ENCODE results near the gene CPHXL. TPM values are rescaled to one million over a fixed set of nuclear protein-coding genes. Genes with fewer than 3 reads are reported as not detected.

The CPHXL gene
- total and polyA plus RNA-seq, 9 of the 15 experiments (the other 6 are each of a cell fraction or from before 2014, with no cell fraction given) = not detected

- no peak for FAIRE-seq
- no peak within 1 kb of the TSS for H3K4me3 ChIP-seq
- H3K36me3 ChIP-seq (ENCODE audit: control insufficient read depth, insufficient read depth, low read length) = no peaks in the 10 kb centered on the region
- ATAC-seq = no peak
- in situ Hi-C loops (cut with MboI) (no loop called here), intact Hi-C loops (cut with micrococcal nuclease) (no loop called here)
- no TSS peak for BruUV-seq (replicated peaks)
- H3K9me1 ChIP-seq (ENCODE audit: control insufficient read depth, insufficient read depth, low read length) = no peaks in the 10 kb centered on the region
- POLR2A ChIA-PET = interaction anchor here (1.0 to 1.9 kb wide), 4 partner anchors 15 to 32 kb away, joined by 3 to 8 read pairs (median 4); no protein-coding TSS in a partner anchor
- peaks cover under 1 to 17% of the 10 kb centered on the region in 2 experiments; a peak in 4 of 5 replicates for H3K27me3 ChIP-seq (ENCODE audit: control insufficient read depth in 2 of 2, insufficient read depth in 2 of 2, low read length in 2 of 2)
- WGBS (ENCODE audit: insufficient coverage, low coverage, missing lambda C conversion rate) = 6% methylated on average over 4 of the region's 4 CpGs
- H3K9ac ChIP-seq (ENCODE audit: insufficient read depth in 1 of 2, low read depth in 2 of 2, low read length in 2 of 2) = no peak within 1 kb of the TSS
- H3K4me1 ChIP-seq (replicated peaks in 1 of 2; ENCODE audit: control insufficient read depth in 2 of 2, insufficient read depth in 2 of 2, low read length in 2 of 2) = no peaks in the 10 kb centered on the region
- H3K4me2 ChIP-seq (ENCODE audit: insufficient read depth, low read length) = no peak within 1 kb of the TSS
- no peaks in the 10 kb centered on the region for H3K79me2 ChIP-seq (ENCODE audit: control insufficient read depth, insufficient read depth, low read length)
- H4K20me1 ChIP-seq (replicated peaks; ENCODE audit: control insufficient read depth, insufficient read depth, low read length) = no peaks in the 10 kb centered on the region
- no peak within 1 kb of the TSS for H2AFZ ChIP-seq (ENCODE audit: low read depth, low read length)
- no peak for DNase-seq (ENCODE audit: extremely low read depth in 1 of 4, low spot score in 3 of 4)
- H3K27ac ChIP-seq (ENCODE audit: extremely low read depth, low read depth, low read length) = no peak within 1 kb of the TSS
- CTCF ChIA-PET (ENCODE audit: low intra/inter-chr PET ratio) = no interaction called here
- H3K9me3 ChIP-seq (replicated peaks; ENCODE audit: control insufficient read depth, insufficient read depth, low read depth, low read length) = no peaks in the 10 kb centered on the region
- no peak for TF ChIP-seq PRPF4 (IDR thresholded peaks at IDR 0.05; ENCODE audit: insufficient read depth, low read depth, low read length, poor library complexity, severe bottlenecking)
- TF ChIP-seq TAF7 (tag; IDR thresholded peaks at IDR 0.05) = no peak
- TF ChIP-seq BACH1 (tag; IDR thresholded peaks at IDR 0.05) = no peak
- TF ChIP-seq ZEB2 (IDR thresholded peaks at IDR 0.05) = no peak
- no peak for TF ChIP-seq ILK (tag; IDR thresholded peaks at IDR 0.05; ENCODE audit: borderline replicate concordance, low read depth)
- TF ChIP-seq CREB3 (tag; conservative IDR thresholded peaks at IDR 0.05; ENCODE audit: low read depth) = no peak
- no peak for TF ChIP-seq RBM25 (IDR thresholded peaks at IDR 0.05; ENCODE audit: low read depth, low read length, severe bottlenecking)
- no peak for TF ChIP-seq STAG1 (CRISPR knock-in tag; IDR thresholded peaks at IDR 0.05; ENCODE audit: borderline replicate concordance)
- TF ChIP-seq HOXB6 (CRISPR knock-in tag; IDR thresholded peaks at IDR 0.05; ENCODE audit: borderline replicate concordance) = no peak
- TF ChIP-seq RUNX1 (IDR thresholded peaks at IDR 0.05; ENCODE audit: low read depth) = no peak
- TF ChIP-seq MEF2A (IDR thresholded peaks at IDR 0.05; ENCODE audit: control insufficient read depth, low read depth, low read length) = no peak
- no peak for TF ChIP-seq ZNF830 (CRISPR knock-in tag; IDR thresholded peaks at IDR 0.05)
- TF ChIP-seq POLR2G (IDR thresholded peaks at IDR 0.05; ENCODE audit: low read depth, low read length) = no peak
- no peak for TF ChIP-seq ZHX1 (conservative IDR thresholded peaks at IDR 0.05; ENCODE audit: low read length)
- TF ChIP-seq PHTF2 (CRISPR knock-in tag; IDR thresholded peaks at IDR 0.05) = no peak
- TF ChIP-seq HNRNPLL (IDR thresholded peaks at IDR 0.05; ENCODE audit: low read depth, low read length, poor library complexity, severe bottlenecking) = no peak
- TF ChIP-seq TEAD1 (CRISPR knock-in tag; IDR thresholded peaks at IDR 0.05) = no peak
- no peak for TF ChIP-seq ZNF511 (CRISPR knock-in tag; IDR thresholded peaks at IDR 0.05)
Measured at GRCh38 chr16:75676909-75677308, 49.4 kb downstream of the CPHXL start, which contains the start of gene CPHXL2. CPHXL2 (minus strand) TSS chr16:75677009; CDS start chr16:75676999, 10 bp downstream.

Data from K562 (cell line).